HL-60 (cell line): ENCODE measurements around the gene CDRT4.
"Not testable (repeated sequence)": the region's sequence is repeated elsewhere in the genome, so short reads cannot be mapped to it uniquely, and the experiment has no call there.

Source experiments
- DNase-seq, 2 experiments: peaks; one replicate each; pipeline ENCODE4 v3.0.0-alpha.2; 2010 to 2020; ENCODE audit warnings: low read depth in 1 of 2, low spot score in 1 of 2
- H3K27ac ChIP-seq: fragments of 250-450 bp; sonication (Bioruptor Pico); replicated peaks from 2 replicates; pipeline ENCODE4 v1.5.1; 2020; ENCODE audit warnings: mild to moderate bottlenecking, moderate library complexity
- H3K27me3 ChIP-seq: fragments of 250-450 bp; sonication (Bioruptor Pico); 2 replicates; pipeline ENCODE4 v1.5.1; 2021; ENCODE audit warnings: mild to moderate bottlenecking, moderate library complexity; ENCODE audit not compliant: insufficient read depth, poor library complexity, severe bottlenecking
- H3K4me3 ChIP-seq: replicated peaks from 2 replicates; pipeline ENCODE4 v1.5.1; 2011; ENCODE audit warnings: mild to moderate bottlenecking, control low read depth, low read length; ENCODE audit not compliant: insufficient read depth
- CTCF ChIP-seq: IDR thresholded peaks from one replicate; pipeline ENCODE4 v1.5.1; 2011; ENCODE audit warnings: low read length, control low read depth, inconsistent platforms; ENCODE audit not compliant: insufficient read depth
- GABPA ChIP-seq: IDR thresholded peaks from 2 replicates; pipeline ENCODE4 v1.6.1; 2012; ENCODE audit warnings: low read depth
- POLR2AphosphoS5 ChIP-seq: IDR thresholded peaks from 2 replicates; pipeline ENCODE4 v1.6.1; 2012; ENCODE audit warnings: low read depth
- REST ChIP-seq: IDR thresholded peaks from 2 replicates; pipeline ENCODE4 v1.6.1; 2012; ENCODE audit warnings: low read depth; ENCODE audit not compliant: insufficient replicate concordance
- SPI1 ChIP-seq: IDR thresholded peaks from 2 replicates; pipeline ENCODE4 v1.6.1; 2012; ENCODE audit warnings: low read depth, mild to moderate bottlenecking, borderline replicate concordance

Gene CDRT4

GRCh38 chr17:15508466-15508865 is 41.0 kb upstream of the CDRT4 start:
- H3K27me3 ChIP-seq: no peaks in the 10 kb centered on the region
- no peak overlapping the region for H3K4me3 ChIP-seq
- DNase-seq: no peak
- H3K27ac ChIP-seq: no peak overlapping the region
- TF ChIP-seq SPI1 (no peak), REST (no peak), POLR2AphosphoS5 (no peak), CTCF (no peak), GABPA (no peak)

GRCh38 chr17:15507896-15508295 is 40.5 kb upstream of the CDRT4 start:
- no peak overlapping the region for H3K27ac ChIP-seq
- no peak for TF ChIP-seq GABPA
- TF ChIP-seq CTCF: no peak
- TF ChIP-seq REST: no peak
- no peak for TF ChIP-seq POLR2AphosphoS5
- TF ChIP-seq SPI1: no peak
- DNase-seq: no peak
- no peaks in the 10 kb centered on the region for H3K27me3 ChIP-seq
- no peak overlapping the region for H3K4me3 ChIP-seq

GRCh38 chr17:15507001-15507400 is 39.6 kb upstream of the CDRT4 start:
- no peak for DNase-seq
- Histone ChIP-seq H3K4me3 (no peak overlapping the region), H3K27ac (no peak overlapping the region), H3K27me3 (no peaks in the 10 kb centered on the region)
- TF ChIP-seq CTCF (no peak), SPI1 (no peak), REST (no peak), GABPA (no peak), POLR2AphosphoS5 (no peak)

- not testable (repeated sequence) for H3K4me3 ChIP-seq, DNase-seq, H3K27ac ChIP-seq, H3K27me3 ChIP-seq
Observed at GRCh38 chr17:15505708-15506107, 38.3 kb upstream of the CDRT4 start.
